HEK293T (cell line): ENCODE measurements around the gene HMGN1.

ENCODE experiments used
- CTCF ChIA-PET: fragments of 350-600 bp; formaldehyde crosslinking; extraction: SDS; loops from one replicate; lab custom pipeline; 2021; ENCODE audit warnings: antibody characterized with exemption, inconsistent platforms; lab: Yijun Ruan, JAX
- POLR2A ChIA-PET: fragments of 350-600 bp; formaldehyde crosslinking; extraction: SDS; loops from one replicate; lab custom pipeline; 2020; ENCODE audit warnings: antibody characterized with exemption, inconsistent platforms; lab: Yijun Ruan, JAX
- DNase-seq: peaks from one replicate; pipeline ENCODE4 v3.0.0; 2012; ENCODE audit warnings: mixed read lengths; ENCODE audit errors: extremely low spot score
- ARNT ChIP-seq: fragments of 450-650 bp; IDR thresholded peaks from 2 replicates; pipeline ENCODE4 v1.6.1; 2017; ENCODE audit warnings: mild to moderate bottlenecking
- BHLHE40 ChIP-seq: fragments of 450-650 bp; IDR thresholded peaks from 2 replicates; pipeline ENCODE4 v1.6.1; 2016; ENCODE audit warnings: mild to moderate bottlenecking, moderate library complexity, borderline replicate concordance
- CTBP1 ChIP-seq: fragments of 450-650 bp; IDR thresholded peaks from 2 replicates; pipeline ENCODE4 v1.6.1; 2016; ENCODE audit warnings: borderline replicate concordance
- ELF4 ChIP-seq: fragments of 450-650 bp; IDR thresholded peaks from 2 replicates; pipeline ENCODE4 v1.6.1; 2017; ENCODE audit warnings: antibody characterized with exemption
- FOXA1 ChIP-seq: fragments of 450-650 bp; IDR thresholded peaks from 2 replicates; pipeline ENCODE4 v1.6.1; 2016; ENCODE audit warnings: mild to moderate bottlenecking
- FOXK2 ChIP-seq: fragments of 450-650 bp; IDR thresholded peaks from 2 replicates; pipeline ENCODE4 v1.6.1; 2016; ENCODE audit warnings: mild to moderate bottlenecking
- FOXM1 ChIP-seq: fragments of 450-650 bp; IDR thresholded peaks from 2 replicates; pipeline ENCODE4 v1.6.1; 2017; ENCODE audit warnings: mild to moderate bottlenecking, borderline replicate concordance
- HDGF ChIP-seq: fragments of 450-650 bp; IDR thresholded peaks from 2 replicates; pipeline ENCODE4 v1.6.1; 2017; ENCODE audit warnings: antibody characterized with exemption, borderline replicate concordance
- L3MBTL2 ChIP-seq: fragments of 450-650 bp; conservative IDR thresholded peaks from 2 replicates; pipeline ENCODE4 v1.6.1; 2016; ENCODE audit warnings: mild to moderate bottlenecking
- LEF1 ChIP-seq: fragments of 450-650 bp; IDR thresholded peaks from 2 replicates; pipeline ENCODE4 v1.6.1; 2017; ENCODE audit warnings: mild to moderate bottlenecking, borderline replicate concordance
- NFRKB ChIP-seq: fragments of 450-650 bp; IDR thresholded peaks from 2 replicates; pipeline ENCODE4 v1.6.1; 2016; ENCODE audit warnings: mild to moderate bottlenecking, moderate library complexity
- SP1 ChIP-seq: fragments of 450-650 bp; IDR thresholded peaks from 2 replicates; pipeline ENCODE4 v1.6.1; 2017
- SUZ12 ChIP-seq: fragments of 450-650 bp; IDR thresholded peaks from 2 replicates; pipeline ENCODE4 v1.6.1; 2016; ENCODE audit warnings: mild to moderate bottlenecking
- TARDBP ChIP-seq: fragments of 450-650 bp; IDR thresholded peaks from 2 replicates; pipeline ENCODE4 v1.6.1; 2016
- ZNF384 ChIP-seq: fragments of 450-650 bp; IDR thresholded peaks from 2 replicates; pipeline ENCODE4 v1.6.1; 2016
- TF ChIP-seq, protein P1 (sequence below): fragments of 450-650 bp; IDR thresholded peaks from 2 replicates; pipeline ENCODE4 v1.6.1; 2016

The HMGN1 gene

GRCh38 chr21:39340687-39341086 is 8.2 kb downstream of the HMGN1 start:
- DNase-seq: no peak
- TF ChIP-seq ARNT (no peak), BHLHE40 (no peak), FOXM1 (no peak), SUZ12 (no peak), ZNF384 (no peak), TARDBP (no peak), ELF4 (no peak), L3MBTL2 (no peak), FOXK2 (no peak), HDGF (no peak), SP1 (no peak)
- TF ChIP-seq, protein P1, sequence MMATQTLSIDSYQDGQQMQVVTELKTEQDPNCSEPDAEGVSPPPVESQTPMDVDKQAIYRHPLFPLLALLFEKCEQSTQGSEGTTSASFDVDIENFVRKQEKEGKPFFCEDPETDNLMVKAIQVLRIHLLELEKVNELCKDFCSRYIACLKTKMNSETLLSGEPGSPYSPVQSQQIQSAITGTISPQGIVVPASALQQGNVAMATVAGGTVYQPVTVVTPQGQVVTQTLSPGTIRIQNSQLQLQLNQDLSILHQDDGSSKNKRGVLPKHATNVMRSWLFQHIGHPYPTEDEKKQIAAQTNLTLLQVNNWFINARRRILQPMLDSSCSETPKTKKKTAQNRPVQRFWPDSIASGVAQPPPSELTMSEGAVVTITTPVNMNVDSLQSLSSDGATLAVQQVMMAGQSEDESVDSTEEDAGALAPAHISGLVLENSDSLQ: no peak
- POLR2A ChIA-PET: interaction anchor here (1.0 kb wide), 2 partner anchors 9 to 158 kb away, joined by 4 to 6 read pairs; partner anchors contain the start of genes HMGN1 and PSMG1
- CTCF ChIA-PET: no interaction called here

- no peak for TF ChIP-seq L3MBTL2
- no peak for TF ChIP-seq HDGF
- no peak for TF ChIP-seq TARDBP
- no peak for TF ChIP-seq NFRKB
- TF ChIP-seq CTBP1: no peak
- TF ChIP-seq BHLHE40: no peak
- TF ChIP-seq FOXA1: no peak
- TF ChIP-seq ZNF384: no peak
- TF ChIP-seq FOXM1: no peak
- CTCF ChIA-PET: no interaction called here
- POLR2A ChIA-PET: interaction anchor here (2.0 kb wide), 1 partner anchor 9 kb away, joined by 15 read pairs; the partner anchor contains the start of gene HMGN1
- no peak for DNase-seq
Observed at GRCh38 chr21:39339231-39339630, 9.7 kb downstream of the HMGN1 start.

- no peak for TF ChIP-seq BHLHE40
- TF ChIP-seq SUZ12: no peak
- TF ChIP-seq NFRKB: no peak
- no peak for TF ChIP-seq L3MBTL2
- no peak for TF ChIP-seq LEF1
- no peak for TF ChIP-seq FOXM1
- TF ChIP-seq, protein P1: no peak
- TF ChIP-seq ARNT: no peak
- no peak for TF ChIP-seq ELF4
- no peak for TF ChIP-seq TARDBP
- no peak for TF ChIP-seq HDGF
- TF ChIP-seq ZNF384: no peak
- no peak for TF ChIP-seq SP1
- no peak for TF ChIP-seq CTBP1
- CTCF ChIA-PET: no interaction called here
- POLR2A ChIA-PET: interaction anchor here (1.1 kb wide), 1 partner anchor 12 kb away, joined by 4 read pairs; no protein-coding TSS in a partner anchor
- DNase-seq: no peak
Observed at GRCh38 chr21:39336457-39337008, 12.4 kb downstream of the HMGN1 start.

DNA sequence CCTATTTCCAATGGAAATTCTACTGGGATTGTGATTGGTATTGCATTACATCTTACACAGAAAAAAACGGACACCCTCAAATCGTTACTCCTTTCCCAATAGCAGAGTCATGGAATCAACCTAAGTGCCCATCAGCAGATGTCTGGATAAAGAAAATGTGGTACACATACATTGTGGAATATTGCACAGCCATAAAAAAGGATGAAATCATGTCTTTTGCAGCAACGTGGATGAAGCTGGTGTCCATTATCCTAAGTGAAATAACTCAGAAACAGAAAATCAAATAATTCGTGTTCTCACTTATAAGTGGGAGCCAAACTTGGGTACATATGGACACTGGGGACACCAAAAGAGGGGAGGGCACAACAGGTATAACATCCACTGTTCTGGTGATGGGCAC is 14.3 kb downstream of the HMGN1 start:
- TF ChIP-seq ZNF384 (no peak), CTBP1 (no peak), FOXA1 (no peak), SUZ12 (no peak), L3MBTL2 (no peak), TARDBP (no peak), ELF4 (no peak), ARNT (no peak), HDGF (no peak), NFRKB (no peak), SP1 (no peak), LEF1 (no peak), FOXK2 (no peak), FOXM1 (no peak), BHLHE40 (no peak)
- TF ChIP-seq, protein P1: no peak
- DNase-seq: no peak
- ChIA-PET POLR2A (interaction anchor here (2.3 kb wide), 1 partner anchor 13 kb away, joined by 6 read pairs; the partner anchor contains the start of gene HMGN1), CTCF (no interaction called here)

DNA sequence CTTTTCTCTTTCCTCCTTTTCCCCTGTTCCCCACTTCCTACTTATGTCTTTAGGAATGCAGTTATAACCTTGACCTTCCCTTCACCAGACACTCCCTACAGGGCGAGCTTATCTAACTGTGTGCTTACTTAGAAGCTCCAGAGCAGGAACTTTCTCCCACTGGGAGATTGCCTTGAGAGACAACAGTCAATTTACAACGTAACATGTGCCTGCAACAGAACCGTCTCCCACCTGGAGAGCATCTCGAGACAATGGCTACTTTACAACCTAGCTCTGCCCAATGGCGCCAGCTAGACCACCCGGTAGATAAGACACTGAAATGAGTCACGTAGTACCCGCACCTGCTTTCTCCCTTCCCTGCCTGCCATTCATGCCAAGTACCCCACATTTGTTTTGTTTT is 16.7 kb downstream of the HMGN1 start:
- POLR2A ChIA-PET: interaction anchor here (0.8 kb wide), 1 partner anchor 20 kb away, joined by 3 read pairs; no protein-coding TSS in a partner anchor
- TF ChIP-seq, protein P1: no peak
- no peak for TF ChIP-seq TARDBP
- TF ChIP-seq L3MBTL2: no peak
- no peak for TF ChIP-seq NFRKB
- no peak for TF ChIP-seq FOXK2
- no peak for TF ChIP-seq HDGF
- TF ChIP-seq ELF4: no peak
- TF ChIP-seq FOXM1: no peak
- no peak for DNase-seq
- CTCF ChIA-PET: no interaction called here

DNA sequence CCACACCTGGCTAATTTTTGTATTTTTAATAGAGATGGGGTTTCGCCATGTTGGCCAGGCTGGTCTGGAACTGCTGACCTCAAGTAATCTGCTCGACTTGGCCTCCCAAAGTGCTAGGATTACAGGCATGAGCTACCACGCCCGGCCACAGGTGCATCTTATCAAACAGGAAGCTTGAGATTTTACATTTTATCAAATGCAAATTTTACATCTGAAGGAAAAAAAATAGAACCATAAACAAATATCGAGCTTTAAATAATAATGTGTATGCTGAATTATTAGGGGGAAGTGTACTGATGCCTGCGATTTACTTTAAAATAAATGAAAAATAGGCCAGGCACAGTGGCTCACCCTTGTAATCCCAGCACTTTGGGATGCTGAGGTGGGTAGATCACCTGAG is 18.9 kb downstream of the HMGN1 start:
- POLR2A ChIA-PET: interaction anchor here (1.5 kb wide), 1 partner anchor 58 kb away, joined by 3 read pairs; no protein-coding TSS in a partner anchor
- DNase-seq: no peak

More for the DNA sequence above, 18.9 kb downstream of the HMGN1 start:
- TF ChIP-seq TARDBP (no peak), BHLHE40 (no peak), FOXM1 (no peak), CTBP1 (no peak), FOXA1 (no peak), SUZ12 (no peak), HDGF (no peak), FOXK2 (no peak), SP1 (no peak)
- CTCF ChIA-PET: no interaction called here
